Mesodermal cell (in vitro differentiated cells): ENCODE results near the gene LMTK2.

Source experiments
- H3K27ac ChIP-seq: 2 replicates; pipeline ENCODE4 v1.7.0; 2013; ENCODE audit warnings: mild to moderate bottlenecking, low read depth, low read length, moderate library complexity; ENCODE audit not compliant: severe bottlenecking
- H3K36me3 ChIP-seq: 2 replicates; pipeline ENCODE4 v1.7.1; 2013; ENCODE audit warnings: mild to moderate bottlenecking, low read length, moderate library complexity; ENCODE audit not compliant: control insufficient read depth, insufficient read depth
- H3K4me1 ChIP-seq: one replicate; pipeline ENCODE4 v1.7.1; 2013; ENCODE audit warnings: mild to moderate bottlenecking, low read length; ENCODE audit not compliant: insufficient read depth, control insufficient read depth, poor library complexity, severe bottlenecking
- H3K4me3 ChIP-seq: 2 replicates; pipeline ENCODE4 v1.7.0; 2013; ENCODE audit warnings: low read length, control low read depth, mild to moderate bottlenecking; ENCODE audit not compliant: insufficient read depth, poor library complexity, severe bottlenecking; ENCODE audit errors: extremely low read depth
- H3K9me3 ChIP-seq: 2 replicates; pipeline ENCODE4 v1.7.1; 2013; ENCODE audit warnings: mild to moderate bottlenecking, low read length, moderate library complexity; ENCODE audit not compliant: control insufficient read depth
- WGBS, 2 experiments: methylation state at CpG; one replicate each; pipeline ENCODE4 v1.1.5; 2013; ENCODE audit warnings: missing lambda C conversion rate in 2 of 2; ENCODE audit not compliant: insufficient coverage in 2 of 2; 5-methylcytosine and 5-hydroxymethylcytosine counted together

The LMTK2 gene

GRCh38 chr7:98238976-98239375 is 132.3 kb downstream of the LMTK2 start:
- WGBS, 2 experiments: 80 to 95% methylated on average over 1 to 5 of the region's 9 CpGs
- Histone ChIP-seq H3K36me3 (peaks cover 27% of the 10 kb centered on the region), H3K9me3 (no peaks in the 10 kb centered on the region), H3K4me3 (no peak overlapping the region), H3K4me1 (no peaks in the 10 kb centered on the region), H3K27ac (no peak overlapping the region)

- Histone ChIP-seq H3K36me3 (peaks cover 27% of the 10 kb centered on the region), H3K27ac (no peak overlapping the region), H3K4me1 (no peaks in the 10 kb centered on the region), H3K9me3 (no peaks in the 10 kb centered on the region), H3K4me3 (no peak overlapping the region)
- 59 to 64% methylated on average over 8 to 10 of the region's 19 CpGs for WGBS, 2 experiments
Observed at GRCh38 chr7:98240961-98241673, 134.5 kb downstream of the LMTK2 start.

- H3K36me3 ChIP-seq: peaks cover 27% of the 10 kb centered on the region
- no peak overlapping the region for H3K27ac ChIP-seq
- no peaks in the 10 kb centered on the region for H3K9me3 ChIP-seq
- H3K4me1 ChIP-seq: no peaks in the 10 kb centered on the region
- no peak overlapping the region for H3K4me3 ChIP-seq
- WGBS, 2 experiments: 77 to 83% methylated on average over 12 to 16 of the region's 16 CpGs
Observed at GRCh38 chr7:98241674-98242241, 135.1 kb downstream of the LMTK2 start.

GRCh38 chr7:98242342-98242741 is 135.7 kb downstream of the LMTK2 start:
- Histone ChIP-seq H3K27ac (no peak overlapping the region), H3K9me3 (no peaks in the 10 kb centered on the region), H3K4me3 (no peak overlapping the region), H3K36me3 (peaks cover 27% of the 10 kb centered on the region), H3K4me1 (no peaks in the 10 kb centered on the region)
- no CpG with 5 or more reads among the region's 1 CpG for WGBS, 2 experiments

GRCh38 chr7:98242934-98243333 is 136.3 kb downstream of the LMTK2 start:
- no peaks in the 10 kb centered on the region for H3K4me1 ChIP-seq
- H3K36me3 ChIP-seq: peaks cover 29% of the 10 kb centered on the region
- H3K4me3 ChIP-seq: no peak overlapping the region
- H3K27ac ChIP-seq: no peak overlapping the region
- no peaks in the 10 kb centered on the region for H3K9me3 ChIP-seq
- 100% methylated on average over 1 of the region's 4 CpGs; no CpG with 5 or more reads in 1 of the 2 experiments for whole genome bisulfite sequencing, 2 experiments

GRCh38 chr7:98244871-98245270 is 138.2 kb downstream of the LMTK2 start:
- no peaks in the 10 kb centered on the region for H3K4me1 ChIP-seq
- no peak overlapping the region for H3K27ac ChIP-seq
- no peaks in the 10 kb centered on the region for H3K9me3 ChIP-seq
- H3K36me3 ChIP-seq: peaks cover 16% of the 10 kb centered on the region
- no peak overlapping the region for H3K4me3 ChIP-seq
- WGBS, 2 experiments: 90 to 93% methylated on average over 12 to 14 of the region's 14 CpGs

GRCh38 chr7:98248156-98248555 is 141.5 kb downstream of the LMTK2 start:
- peaks cover 5% of the 10 kb centered on the region for H3K36me3 ChIP-seq
- H3K4me3 ChIP-seq: no peak overlapping the region
- WGBS, 2 experiments: 92 to 96% methylated on average over 8 to 12 of the region's 12 CpGs
- H3K4me1 ChIP-seq: peaks cover 5% of the 10 kb centered on the region
- no peak overlapping the region for H3K27ac ChIP-seq
- H3K9me3 ChIP-seq: no peaks in the 10 kb centered on the region

GRCh38 chr7:98249106-98249505 is 142.4 kb downstream of the LMTK2 start:
- peak overlapping the region; percentile 10 for H3K27ac ChIP-seq
- H3K4me3 ChIP-seq: no peak overlapping the region
- peaks cover 5% of the 10 kb centered on the region for H3K36me3 ChIP-seq
- 78 to 100% methylated on average over 2 to 4 of the region's 6 CpGs for WGBS, 2 experiments
- peaks cover 5% of the 10 kb centered on the region for H3K4me1 ChIP-seq
- H3K9me3 ChIP-seq: no peaks in the 10 kb centered on the region

- Histone ChIP-seq H3K4me3 (no peak overlapping the region), H3K36me3 (peaks cover 5% of the 10 kb centered on the region), H3K27ac (no peak overlapping the region), H3K9me3 (no peaks in the 10 kb centered on the region), H3K4me1 (peaks cover 5% of the 10 kb centered on the region)
- WGBS, 2 experiments: 39 to 53% methylated on average over 2 of the region's 3 CpGs
Observed at GRCh38 chr7:98250789-98251188, 144.1 kb downstream of the LMTK2 start.

GRCh38 chr7:98251231-98251600 is 144.6 kb downstream of the LMTK2 start:
- H3K4me1 ChIP-seq: peaks cover 5% of the 10 kb centered on the region
- no peak overlapping the region for H3K27ac ChIP-seq
- H3K4me3 ChIP-seq: peak overlapping the region; percentile 87
- 0 to 11% methylated on average over 4 to 5 of the region's 9 CpGs for WGBS, 2 experiments
- no peaks in the 10 kb centered on the region for H3K9me3 ChIP-seq
- peaks cover 6% of the 10 kb centered on the region for H3K36me3 ChIP-seq
